HG03045 (cell line): ENCODE measurements around the gene VTI1A.

Experiments
- ATAC-seq: cut with Tn5 transposase; IDR thresholded peaks from one replicate; pipeline ENCODE4 v1.9.1; 2021; ENCODE audit warnings: mild to moderate bottlenecking, moderate library complexity; ENCODE audit not compliant: unreplicated experiment

VTI1A gene

GRCh38 chr10:112746329-112746728 lies 299.3 kb downstream of the VTI1A start:
- ATAC-seq = no peak

- no peak for ATAC-seq
Measured at GRCh38 chr10:112750427-112751167, 303.6 kb downstream of the VTI1A start.

- ATAC-seq = no peak
Measured at GRCh38 chr10:112751651-112752050, 304.6 kb downstream of the VTI1A start.

- no peak for ATAC-seq
Measured at GRCh38 chr10:112752288-112752687, 305.3 kb downstream of the VTI1A start.

- no peak for ATAC-seq
Measured at GRCh38 chr10:112753961-112754411, 307.0 kb downstream of the VTI1A start.

- ATAC-seq = no peak
Measured at GRCh38 chr10:112755446-112756234, 308.6 kb downstream of the VTI1A start.

GRCh38 chr10:112756235-112756527 lies 309.2 kb downstream of the VTI1A start:
- no peak for ATAC-seq

GRCh38 chr10:112758961-112759360 lies 311.9 kb downstream of the VTI1A start:
- no peak for ATAC-seq

- ATAC-seq = no peak
Measured at GRCh38 chr10:112759496-112759895, 312.5 kb downstream of the VTI1A start.

- no peak for ATAC-seq
Measured at GRCh38 chr10:112761256-112761655, 314.2 kb downstream of the VTI1A start.

- ATAC-seq = no peak
Measured at GRCh38 chr10:112763916-112764520, 317.0 kb downstream of the VTI1A start.

GRCh38 chr10:112765717-112766235 lies 318.8 kb downstream of the VTI1A start:
- ATAC-seq = no peak

GRCh38 chr10:112766636-112767035 lies 319.6 kb downstream of the VTI1A start:
- ATAC-seq = no peak

GRCh38 chr10:112767156-112767555 lies 320.1 kb downstream of the VTI1A start:
- no peak for ATAC-seq

- ATAC-seq = no peak
Measured at GRCh38 chr10:112768121-112768520, 321.1 kb downstream of the VTI1A start.

- ATAC-seq = no peak
Measured at GRCh38 chr10:112769081-112769480, 322.1 kb downstream of the VTI1A start.

- ATAC-seq = no peak
Measured at GRCh38 chr10:112769611-112770370, 322.8 kb downstream of the VTI1A start.

- ATAC-seq = no peak
Measured at GRCh38 chr10:112771733-112772132, 324.7 kb downstream of the VTI1A start.

GRCh38 chr10:112773783-112774182 lies 326.8 kb downstream of the VTI1A start:
- no peak for ATAC-seq

- no peak for ATAC-seq
Measured at GRCh38 chr10:112774210-112774609, 327.2 kb downstream of the VTI1A start.

GRCh38 chr10:112774798-112775197 lies 327.8 kb downstream of the VTI1A start:
- ATAC-seq = no peak
